Loucy (cell line): Measurements from ENCODE around the gene SELENON.

Experiments
- CTCF ChIP-seq: fragments of 200-600 bp; sonication (generic); conservative IDR thresholded peaks from 2 replicates; pipeline ENCODE4 v1.5.1; 2014; ENCODE audit warnings: mild to moderate bottlenecking, antibody characterized with exemption, low read length
- EZH2phosphoT487 ChIP-seq: fragments of 200-600 bp; IDR thresholded peaks from 2 replicates; pipeline ENCODE4 v1.6.1; 2018; ENCODE audit warnings: antibody characterized with exemption, mild to moderate bottlenecking, moderate library complexity, borderline replicate concordance

DNA sequence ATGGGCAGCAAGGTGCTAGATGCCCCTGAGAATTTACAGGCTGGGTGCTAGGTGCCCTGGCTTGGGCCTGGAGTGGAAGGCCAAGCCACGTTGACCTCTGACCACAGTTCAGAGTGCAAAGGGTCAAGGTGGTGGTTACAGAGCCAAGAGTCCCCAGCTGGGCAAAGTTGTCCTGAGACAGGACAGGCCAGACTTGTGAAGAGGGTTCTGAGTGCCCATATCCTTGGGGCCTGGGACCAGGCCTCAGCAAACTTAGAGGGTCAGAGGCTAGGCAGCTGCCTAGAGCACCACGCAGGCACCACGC is 18.9 kb upstream of the SELENON start:
- no peak for TF ChIP-seq CTCF
- no peak for TF ChIP-seq EZH2phosphoT487
